ENCODE data around the gene SMCO2. TPM values are rescaled to one million over a fixed set of nuclear protein-coding genes. Genes with fewer than 3 reads are reported as not detected.

SMCO2 gene
- total and polyA plus RNA-seq, 2 of the 8 experiments (the other 6 are each of a cell fraction or from before 2014, with no cell fraction given) = 0.24 to 0.80 TPM

GRCh38 chr12:27506645-27507189 lies 60.2 kb downstream of the SMCO2 start:
- Histone ChIP-seq H2BK20ac (ENCODE audit: low read length) (no peak overlapping the region), H3K23ac (ENCODE audit: insufficient read length) (no peak overlapping the region), H3K4ac (replicated peaks; ENCODE audit: insufficient read length, low read depth, low read length) (no peak overlapping the region), H4K20me1 (replicated peaks in 1 of 2; ENCODE audit: control insufficient read depth in 1 of 2, insufficient read depth in 2 of 2, low read length in 2 of 2) (no peaks in the 10 kb centered on the region), H2BK12ac (ENCODE audit: low read depth, low read length) (no peak overlapping the region), H3K4me2 (ENCODE audit: insufficient read depth in 1 of 2, low read depth in 2 of 2, low read length in 2 of 2) (no peak overlapping the region), H4K91ac (replicated peaks; ENCODE audit: insufficient read length, low read length) (no peak overlapping the region), H3K79me1 (ENCODE audit: low read depth, low read length) (no peaks in the 10 kb centered on the region), H2BK120ac (replicated peaks; ENCODE audit: low read depth, low read length) (no peak overlapping the region), H4K8ac (ENCODE audit: extremely low read depth, insufficient read depth, low read length) (no peak overlapping the region), H3K36me3 (ENCODE audit: control insufficient read depth in 2 of 4, insufficient read depth in 4 of 4, low read length in 3 of 4) (no peaks in the 10 kb centered on the region), H4K5ac (ENCODE audit: insufficient read length, low read depth, low read length) (no peak overlapping the region), H2BK15ac (ENCODE audit: low read length) (peak overlapping the region; percentile 53; the same call in 1 of the 2 replicates), H3K9me3 (ENCODE audit: insufficient read depth in 2 of 2, low read depth in 1 of 2, low read length in 1 of 2) (no peaks in the 10 kb centered on the region), H3K27me3 (replicated peaks in 1 of 4; ENCODE audit: control insufficient read depth in 3 of 4, extremely low read depth in 1 of 4, insufficient read depth in 3 of 4, low read length in 3 of 4) (no peaks in the 10 kb centered on the region), H2AFZ (ENCODE audit: low read length) (no peak overlapping the region), H3K14ac (ENCODE audit: insufficient read length) (no peak overlapping the region), H3K9ac (replicated peaks in 1 of 4; ENCODE audit: extremely low read depth in 1 of 4, low read depth in 3 of 4, low read length in 3 of 4) (no peak overlapping the region), H3K56ac (replicated peaks; ENCODE audit: insufficient read length, low read depth, low read length) (no peak overlapping the region), H3K4me3 (ENCODE audit: extremely low read depth in 1 of 4, insufficient read depth in 2 of 4, low read depth in 3 of 4, low read length in 4 of 4) (no peak overlapping the region), H3K79me2 (ENCODE audit: control insufficient read depth in 1 of 2, insufficient read depth in 2 of 2, low read length in 2 of 2) (no peaks in the 10 kb centered on the region), H3K23me2 (ENCODE audit: low read depth, low read length) (no peaks in the 10 kb centered on the region), H3K27ac (ENCODE audit: low read depth, low read length) (no peak overlapping the region), H3K4me1 (replicated peaks in 1 of 4; ENCODE audit: control insufficient read depth in 3 of 4, insufficient read depth in 4 of 4, low read length in 3 of 4) (no peaks in the 10 kb centered on the region; a peak in 2 of 7 replicates), H2BK5ac (ENCODE audit: low read depth, low read length) (no peak overlapping the region), H3K18ac (ENCODE audit: extremely low read depth, low read length) (no peak overlapping the region), H2AK5ac (ENCODE audit: low read depth, low read length) (no peak overlapping the region)
- 88% methylated on average over 2 of the region's 2 CpGs; no CpG with 5 or more reads in 1 of the 2 experiments for WGBS, 2 experiments (ENCODE audit: extremely low coverage in 1 of 2, insufficient coverage in 1 of 2, insufficient read length in 1 of 2, insufficient replicate concordance in 2 of 2, low coverage in 1 of 2, low lambda C conversion rate in 2 of 2, missing lambda C conversion rate in 1 of 2)
- ChIA-PET CTCF (ENCODE audit: partially characterized antibody) (no interaction called here), POLR2A (ENCODE audit: partially characterized antibody) (no interaction called here)
- TF ChIP-seq EZH2 (IDR thresholded peaks at IDR 0.05; ENCODE audit: low read depth, low read length, severe bottlenecking) = no peak
- TF ChIP-seq KDM5A (IDR thresholded peaks at IDR 0.05; ENCODE audit: low read length) = no peak
- no peak for TF ChIP-seq CHD2 (IDR thresholded peaks at IDR 0.05; ENCODE audit: low read length)
- TF ChIP-seq SIN3A (conservative IDR thresholded peaks at IDR 0.05 in 1 of 2, IDR thresholded peaks at IDR 0.05 in 1 of 2; ENCODE audit: low read depth in 1 of 2, low read length in 2 of 2) = no peak
- TF ChIP-seq SIX5 (IDR thresholded peaks at IDR 0.05; ENCODE audit: low read depth, low read length) = no peak
- TF ChIP-seq CBX8 (IDR thresholded peaks at IDR 0.05; ENCODE audit: borderline replicate concordance, low read depth, low read length) = no peak
- TF ChIP-seq RNF2 (IDR thresholded peaks at IDR 0.05; ENCODE audit: borderline replicate concordance, low read depth, low read length, missing control alignments, poor library complexity, severe bottlenecking) = no peak
- TF ChIP-seq POLR2AphosphoS5 (IDR thresholded peaks at IDR 0.05; ENCODE audit: low read depth, low read length) = no peak
- FAIRE-seq (no peak), DNase-seq (ENCODE audit: low read depth in 1 of 2, low spot score in 2 of 2) (no peak)

Measured in H1 (cell line).